Ovary (tissue), 9 donors: ENCODE measurements around the gene LHFPL6. TPM values are rescaled to one million over a fixed set of nuclear protein-coding genes. Genes with fewer than 3 reads are reported as not detected.

ENCODE experiments used
- DNase-seq, 5 donors: peaks; one replicate each; pipeline ENCODE4 v3.0.0-alpha.2; 2019 to 2020
- H3K27ac ChIP-seq, 2 donors: fragments of 200-600 bp; one replicate each; pipeline versions ENCODE4 v1.5.1 to v1.8.0; 2019 to 2022
- H3K27me3 ChIP-seq: fragments of 200-600 bp; one replicate; pipeline ENCODE4 v1.8.0; 2022
- H3K36me3 ChIP-seq: fragments of 200-600 bp; sonication (generic); one replicate; pipeline ENCODE4 v1.5.1; 2019
- H3K4me1 ChIP-seq: one replicate; pipeline ENCODE4 v1.8.1; 2013; ENCODE audit warnings: mild to moderate bottlenecking, moderate library complexity; ENCODE audit not compliant: insufficient read depth
- H3K4me3 ChIP-seq: fragments of 200-600 bp; sonication (generic); one replicate; pipeline ENCODE4 v1.5.1; 2017
- H3K9me3 ChIP-seq, 2 donors: fragments of 200-600 bp in 1 of 2; sonication (generic) in 1 of 2; one replicate each; pipeline versions ENCODE4 v1.5.1 to v1.8.1; 2013 to 2019; ENCODE audit warnings: mild to moderate bottlenecking in 1 of 2, moderate library complexity in 1 of 2
- CTCF ChIP-seq, 3 donors: fragments of 450-650 bp in 2 of 3; fragments of 200-600 bp in 1 of 3; IDR thresholded peaks; one replicate each; pipeline versions ENCODE4 v1.5.1 to v1.8.0; 2016 to 2022; ENCODE audit warnings: antibody characterized with exemption in 3 of 3, mild to moderate bottlenecking in 1 of 3
- EP300 ChIP-seq: sonication (generic); formaldehyde crosslinking; IDR thresholded peaks from one replicate; pipeline ENCODE4 v1.6.1; 2017; ENCODE audit warnings: antibody characterized with exemption
- POLR2A ChIP-seq: fragments of 450-650 bp; IDR thresholded peaks from one replicate; pipeline ENCODE4 v1.6.1; 2017; ENCODE audit warnings: antibody characterized with exemption, mild to moderate bottlenecking, moderate library complexity
- WGBS, 3 donors: extraction: QIAGEN DNeasy Blood & Tissue Kit in 1 of 3; methylation state at CpG; one replicate each; pipeline versions ENCODE4 v1.1.5 to v1.1.7; 2013 to 2017; 5-methylcytosine and 5-hydroxymethylcytosine counted together
- intact Hi-C, 4 donors: fragments of 100-400 bp; cut with DNase I; formaldehyde crosslinking; loops; one replicate each; pipeline versions ENCODE4 v1.11.0 to v1.15.1; 2022 to 2023
- polyA plus RNA-seq, 2 donors: library from polyadenylated mRNA; stranded (reverse); fragments of 200-250 nt in 1 of 2; fragments of 350-450 nt in 1 of 2; fragmentation: Illumina TruSeq in 1 of 2; extraction: RNeasy Lipid Tissue Mini Kit (QIAGEN cat#74804) in 1 of 2; gene quantifications; one replicate each; pipeline ENCODE4 v1.2.3, GENCODE V29; 2013 to 2014
- total RNA-seq, 7 donors: library from RNA; depleted of rRNA in 2 of 7; stranded (reverse); fragments of >200 nt in 2 of 7; fragmentation: NEBNext Ultra II Directional in 3 of 7; extraction: Animal tissue kit (Norgen Biotek cat#: 25700) in 3 of 7; gene quantifications; one replicate each; pipeline versions ENCODE4 v1.1.0 to v1.2.4, GENCODE V29; 2016 to 2023
- donor health status: DM: no; HTN: no; CAD: no; lungs with moderate emphysema.
- donor health status: DM: no; HTN: no; CAD: no.
- donor health status: Bipolar disorder and iron deficiency.
- donor health status: DM: yes; HTN: yes; CAD: no.
- donor health status: DM: no; HTN: no; CAD: no.
- donor health status: DM: yes; HTN: yes; CAD: no.

LHFPL6 gene
- total and polyA plus RNA-seq, 9 donors = 19.7 to 136 (median 42.4) TPM

GRCh38 chr13:39483326-39483725, 119.7 kb downstream of the LHFPL6 start:
- H3K9me3 ChIP-seq = no peaks in the 10 kb centered on the region
- no peak for DNase-seq
- no peaks in the 10 kb centered on the region for H3K27me3 ChIP-seq
- TF ChIP-seq EP300 (no peak), CTCF (IDR thresholded peaks at IDR 0.05) (no peak), POLR2A (no peak)
- H3K36me3 ChIP-seq = no peaks in the 10 kb centered on the region
- intact Hi-C loops = no loop called here
- no peak overlapping the region for H3K27ac ChIP-seq
- no peak overlapping the region for H3K4me3 ChIP-seq
- H3K4me1 ChIP-seq = peaks cover 3% of the 10 kb centered on the region

GRCh38 chr13:39481491-39481890, 121.5 kb downstream of the LHFPL6 start:
- Histone ChIP-seq H3K27ac (no peak overlapping the region), H3K4me3 (no peak overlapping the region), H3K36me3 (no peaks in the 10 kb centered on the region), H3K4me1 (peaks cover 3% of the 10 kb centered on the region), H3K27me3 (no peaks in the 10 kb centered on the region), H3K9me3 (no peaks in the 10 kb centered on the region)
- intact Hi-C loops = no loop called here
- no peak for DNase-seq
- WGBS, 3 donors = 87 to 94% (median 94%) methylated on average over 3 of the region's 3 CpGs
- TF ChIP-seq CTCF (IDR thresholded peaks at IDR 0.05) = no peak
- no peak for TF ChIP-seq EP300
- no peak for TF ChIP-seq POLR2A

- intact Hi-C loops = no loop called here
- H3K27ac ChIP-seq = no peak overlapping the region
- H3K4me1 ChIP-seq = peaks cover 2% of the 10 kb centered on the region
- no peak for DNase-seq
- no peak for TF ChIP-seq POLR2A
- no peak for TF ChIP-seq EP300
- TF ChIP-seq CTCF (IDR thresholded peaks at IDR 0.05) = no peak
- H3K9me3 ChIP-seq = no peaks in the 10 kb centered on the region
- H3K27me3 ChIP-seq = no peaks in the 10 kb centered on the region
- WGBS, 3 donors = 81 to 92% (median 88%) methylated on average over 2 of the region's 2 CpGs
- H3K4me3 ChIP-seq = no peak overlapping the region
- no peaks in the 10 kb centered on the region for H3K36me3 ChIP-seq
Measured at GRCh38 chr13:39474600-39474999, 128.4 kb downstream of the LHFPL6 start.

GRCh38 chr13:39469676-39470075, 133.3 kb downstream of the LHFPL6 start:
- Histone ChIP-seq H3K27ac (no peak overlapping the region), H3K4me1 (no peaks in the 10 kb centered on the region), H3K27me3 (no peaks in the 10 kb centered on the region), H3K4me3 (no peak overlapping the region), H3K9me3 (no peaks in the 10 kb centered on the region), H3K36me3 (no peaks in the 10 kb centered on the region)
- TF ChIP-seq CTCF (IDR thresholded peaks at IDR 0.05) (no peak), POLR2A (no peak), EP300 (no peak)
- 95 to 99% (median 97%) methylated on average over 3 of the region's 3 CpGs for WGBS, 3 donors
- intact Hi-C loops = no loop called here
- no peak for DNase-seq

- H3K36me3 ChIP-seq = no peaks in the 10 kb centered on the region
- no peaks in the 10 kb centered on the region for H3K4me1 ChIP-seq
- H3K9me3 ChIP-seq = no peaks in the 10 kb centered on the region
- TF ChIP-seq POLR2A = no peak
- no peak for TF ChIP-seq CTCF (IDR thresholded peaks at IDR 0.05)
- no peak for TF ChIP-seq EP300
- H3K4me3 ChIP-seq = no peak overlapping the region
- no peak for DNase-seq
- intact Hi-C loops = no loop called here
- no peak overlapping the region for H3K27ac ChIP-seq
- H3K27me3 ChIP-seq = no peaks in the 10 kb centered on the region
Measured at GRCh38 chr13:39468306-39468705, 134.7 kb downstream of the LHFPL6 start.
